SIG-M5 (cell line): ENCODE data around the gene PAM16.

ENCODE experiments used
- DNase-seq: peaks from one replicate; lab custom pipeline; 2025; lab: John Stamatoyannopoulos, UW

The PAM16 gene

DNA sequence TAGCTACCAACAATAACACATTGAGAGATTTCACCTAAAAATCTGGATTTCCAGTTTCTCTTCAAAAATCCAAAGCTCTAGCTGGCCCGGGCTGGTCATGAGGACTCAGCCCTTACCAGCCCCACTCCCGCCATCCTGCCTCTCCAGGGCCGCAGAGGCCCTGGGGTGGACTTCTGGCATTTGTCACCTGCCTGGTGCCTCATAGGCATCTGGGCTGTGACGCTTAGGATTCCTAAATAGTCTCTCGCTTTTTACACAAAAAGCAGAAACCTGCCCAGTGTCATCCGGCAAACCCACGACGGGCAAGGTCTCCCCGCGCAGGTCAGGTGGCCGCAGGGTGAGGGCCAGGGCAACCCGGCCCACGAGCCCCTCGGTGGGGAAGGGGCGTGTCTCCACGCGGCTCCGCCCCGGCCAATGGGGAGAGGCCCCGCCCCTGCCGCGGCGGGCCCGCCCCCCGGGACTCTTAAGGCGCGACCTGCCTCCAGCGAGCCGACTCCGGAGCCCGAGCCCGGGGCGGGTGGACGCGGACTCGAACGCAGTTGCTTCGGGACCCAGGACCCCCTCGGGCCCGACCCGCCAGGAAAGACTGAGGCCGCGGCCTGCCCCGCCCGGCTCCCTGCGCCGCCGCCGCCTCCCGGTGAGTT, 20.4 kb upstream of the PAM16 start, which contains the start of gene VASN:
VASN (plus strand) TSS at position 492 of the 644 bp plus-strand sequence. CDS start 9,030 bp downstream, outside the sequence.
- no peak for DNase-seq

DNA sequence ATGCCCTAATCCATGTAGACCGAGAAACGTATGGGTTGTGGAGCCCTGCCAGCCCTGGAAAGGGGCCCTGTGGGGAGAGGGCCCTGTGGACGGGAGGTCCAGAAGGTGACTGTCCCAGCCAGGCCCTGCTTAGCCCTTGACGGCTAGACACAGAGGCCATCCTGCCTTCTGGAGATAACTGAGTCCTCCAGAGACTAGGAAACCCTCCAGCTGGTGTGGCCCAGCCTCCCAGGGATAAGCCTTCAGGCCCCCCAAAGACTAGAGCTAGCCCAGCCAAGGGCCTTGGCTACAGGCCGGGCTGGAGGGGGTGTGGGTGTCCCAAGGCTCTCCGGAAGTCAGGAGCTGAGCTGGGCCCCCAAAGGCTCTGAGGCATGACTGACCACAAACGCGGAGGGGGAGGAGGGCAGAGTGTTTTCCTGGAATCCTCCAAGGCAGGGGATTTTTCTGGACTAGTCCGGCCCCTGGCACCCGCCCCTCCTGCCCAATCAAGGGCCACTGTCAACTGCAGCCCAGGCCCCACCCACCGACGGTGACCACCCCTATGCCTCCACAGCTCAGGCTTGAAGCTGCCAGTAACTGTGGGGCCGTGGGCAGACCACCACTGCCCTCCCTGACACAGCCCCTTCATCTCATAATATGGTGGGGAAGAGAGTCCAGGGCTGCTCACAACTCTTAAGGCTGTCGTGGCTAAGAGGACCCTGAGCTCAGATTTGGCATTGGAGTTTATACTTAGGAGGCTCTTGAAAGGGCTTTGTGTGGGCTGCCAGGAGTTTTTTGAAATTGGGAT, 19.6 kb upstream of the PAM16 start:
- DNase-seq: no peak

DNA sequence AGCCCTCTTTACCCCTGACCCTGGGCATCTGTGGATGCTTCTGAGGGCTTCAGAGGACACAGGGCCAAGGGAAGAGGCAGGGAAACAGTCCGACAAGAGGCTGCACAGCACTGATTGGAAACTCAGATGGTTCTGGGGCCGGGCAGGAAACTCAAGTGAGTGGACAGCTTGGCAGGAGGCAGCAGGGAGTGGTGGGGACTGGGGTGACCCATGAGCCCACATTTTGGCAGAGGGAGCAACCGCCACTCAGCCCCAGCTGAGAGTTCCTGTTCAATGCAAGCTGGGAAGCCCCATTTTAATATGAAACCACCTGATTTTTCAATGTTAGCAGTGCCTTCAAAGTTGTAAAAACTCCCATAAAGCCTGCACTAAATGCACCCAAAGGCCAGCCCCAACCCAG, 19.0 kb upstream of the PAM16 start:
- DNase-seq: no peak

DNA sequence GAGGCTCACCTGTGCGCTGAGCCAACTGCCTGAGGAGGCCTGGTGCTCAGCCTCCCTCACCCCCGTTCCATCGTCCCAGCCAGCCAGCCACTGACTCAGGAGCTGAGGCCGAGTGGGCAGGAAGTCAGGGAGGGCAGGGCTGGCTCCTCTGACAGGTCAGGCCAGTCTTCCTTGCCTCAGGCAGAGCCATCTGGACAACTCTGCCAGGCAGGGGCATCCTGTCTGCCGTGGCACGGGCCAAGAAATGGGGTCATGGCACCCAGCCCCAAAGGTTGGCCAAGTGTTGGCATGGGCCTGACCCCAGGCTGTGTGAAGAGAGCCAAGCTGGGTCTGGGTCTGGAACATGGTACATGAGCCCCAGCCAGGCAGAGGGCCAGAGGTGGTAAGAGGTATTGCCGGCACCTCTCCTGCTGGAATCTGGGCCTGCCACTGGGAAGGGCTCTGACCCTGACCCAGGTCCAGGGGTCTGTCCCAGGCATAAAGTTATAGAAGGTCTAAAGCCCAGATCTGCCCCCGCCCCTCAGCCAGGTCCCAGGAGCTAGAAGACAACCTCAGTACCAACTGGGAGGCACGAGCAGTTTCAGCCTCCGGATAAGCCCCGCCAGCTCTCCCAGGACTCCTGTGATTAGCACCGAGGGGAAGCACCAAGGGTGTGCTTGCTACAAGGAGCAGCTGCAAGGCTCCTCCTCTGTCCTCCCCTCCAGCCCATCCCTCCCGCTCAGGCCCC, 18.0 kb upstream of the PAM16 start:
- no peak for DNase-seq

DNA sequence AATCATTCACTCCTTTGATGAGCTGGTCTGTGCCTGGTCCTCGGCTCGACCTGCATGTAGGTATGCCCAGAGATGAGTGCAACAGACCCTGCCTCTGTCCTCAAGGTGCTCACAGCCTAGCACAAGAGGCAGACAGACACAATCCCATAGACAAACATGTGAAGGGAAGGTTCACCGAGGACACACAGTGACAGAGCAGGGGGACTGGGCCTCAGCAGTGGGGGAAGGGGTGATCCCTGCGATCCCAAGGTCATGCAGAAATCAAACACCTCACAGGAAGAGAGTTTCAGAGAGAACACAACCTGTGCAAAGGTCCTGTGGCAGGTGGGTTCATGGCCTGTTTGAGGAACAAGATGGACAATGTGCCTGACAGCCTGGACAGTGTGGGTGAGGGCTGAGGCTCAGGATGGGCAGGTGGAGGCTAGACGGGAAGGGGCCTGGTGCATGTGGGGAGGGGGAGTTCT, 16.3 kb upstream of the PAM16 start:
- DNase-seq: no peak

- DNase-seq: no peak
These were observed 14.9 kb upstream of the PAM16 start for GRCh38 chr16:4366016-4366415.

- DNase-seq: no peak
These were observed 14.5 kb upstream of the PAM16 start for GRCh38 chr16:4365615-4366014.

DNA sequence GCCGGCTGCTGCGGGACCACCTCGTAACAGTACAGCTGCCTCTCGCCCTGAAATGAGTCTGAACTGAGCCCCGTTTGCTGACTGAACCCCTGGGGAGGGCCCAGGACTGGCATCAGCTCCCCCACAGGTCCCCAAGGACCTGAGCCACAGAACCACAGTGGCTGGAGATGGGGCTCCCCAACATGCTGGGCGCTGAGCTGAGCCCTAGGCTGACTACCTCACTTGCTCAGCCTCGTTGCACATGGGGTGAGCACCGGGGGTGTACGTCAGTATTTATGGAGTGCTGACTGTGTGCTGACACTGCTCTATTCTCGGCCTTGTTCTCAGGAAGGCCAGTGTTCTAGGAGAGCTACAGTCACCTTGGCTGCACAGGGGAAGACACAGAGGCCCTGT, 13.9 kb upstream of the PAM16 start:
- DNase-seq: no peak

- DNase-seq: no peak
These were observed 13.3 kb upstream of the PAM16 start for GRCh38 chr16:4364196-4365013.

DNA sequence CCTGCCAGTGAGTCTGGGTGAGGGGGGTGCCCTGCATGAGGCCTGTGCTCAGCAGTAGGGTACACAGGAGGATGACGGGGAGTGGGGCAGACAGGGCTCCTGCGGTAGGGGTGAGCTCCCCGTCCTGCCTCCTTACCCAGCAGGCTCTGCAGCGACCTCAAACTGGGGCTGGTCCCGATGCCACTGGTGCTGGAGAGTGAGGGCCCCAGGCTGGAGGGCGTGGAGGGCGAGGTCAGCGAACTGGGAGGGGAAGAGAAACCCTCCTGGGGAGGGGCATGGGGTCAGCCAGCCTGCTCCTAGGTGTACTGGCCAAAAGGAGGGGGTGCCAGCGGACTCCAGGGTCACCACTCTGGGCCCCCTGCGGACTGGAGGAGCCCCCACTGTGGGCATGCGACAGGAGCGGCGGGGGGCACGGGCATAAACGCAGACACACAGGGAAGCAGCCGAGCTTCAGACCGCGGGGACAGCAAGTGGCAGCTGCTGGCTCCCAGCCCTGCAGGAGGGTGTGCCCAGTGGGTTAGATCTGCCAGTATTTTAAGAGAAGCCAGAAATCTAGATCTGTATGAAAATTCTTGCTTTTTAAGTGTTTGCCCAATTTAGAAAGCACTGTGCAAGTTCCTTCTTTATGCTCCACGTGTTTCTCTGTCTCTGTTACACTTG, 11.5 kb upstream of the PAM16 start:
- no peak for DNase-seq

DNA sequence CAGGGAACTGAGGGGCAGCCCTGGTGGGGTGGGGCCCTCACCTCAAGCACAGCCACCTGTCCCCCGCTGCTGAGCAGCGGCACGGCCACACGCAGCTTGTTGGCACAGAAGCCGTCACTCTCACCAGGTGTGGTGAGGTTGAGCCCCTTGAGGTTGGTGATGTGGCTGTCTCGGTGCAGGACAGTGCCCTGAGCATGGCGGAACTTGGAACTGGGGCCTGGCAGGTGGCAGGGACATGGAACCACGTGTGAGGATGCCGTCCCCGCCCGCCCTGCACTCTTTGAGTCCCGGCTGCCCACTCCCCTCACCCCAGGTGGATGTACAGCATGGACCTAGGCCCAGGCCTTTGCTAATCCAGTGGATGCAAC, 10.8 kb upstream of the PAM16 start:
- DNase-seq: no peak

- DNase-seq: no peak
These were observed 10.2 kb upstream of the PAM16 start for GRCh38 chr16:4361033-4361943.

DNA sequence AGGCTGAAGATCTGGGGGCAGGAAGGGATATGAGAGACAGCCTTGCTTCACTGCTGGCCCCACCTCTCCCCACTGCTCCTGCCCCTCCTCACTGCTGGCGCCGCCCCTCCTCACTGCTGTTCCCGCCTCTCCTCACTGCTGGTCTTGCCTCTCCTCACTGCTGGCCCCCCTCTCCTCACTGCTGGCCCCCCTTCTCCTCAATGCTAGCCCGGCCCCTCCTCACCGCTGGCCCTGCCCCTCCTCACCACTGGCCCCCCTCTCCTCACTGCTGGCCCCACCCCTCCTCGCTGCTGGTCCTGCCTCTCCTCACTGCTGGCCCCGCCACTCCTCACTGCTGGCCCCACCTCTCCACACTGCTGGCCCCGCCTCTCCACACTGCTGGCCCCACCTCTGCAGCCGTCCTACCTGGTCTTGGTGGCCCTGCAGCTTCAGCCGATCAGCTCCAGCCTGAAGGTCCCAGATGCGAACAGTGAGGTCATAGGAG, 9.5 kb upstream of the PAM16 start:
- no peak for DNase-seq

DNA sequence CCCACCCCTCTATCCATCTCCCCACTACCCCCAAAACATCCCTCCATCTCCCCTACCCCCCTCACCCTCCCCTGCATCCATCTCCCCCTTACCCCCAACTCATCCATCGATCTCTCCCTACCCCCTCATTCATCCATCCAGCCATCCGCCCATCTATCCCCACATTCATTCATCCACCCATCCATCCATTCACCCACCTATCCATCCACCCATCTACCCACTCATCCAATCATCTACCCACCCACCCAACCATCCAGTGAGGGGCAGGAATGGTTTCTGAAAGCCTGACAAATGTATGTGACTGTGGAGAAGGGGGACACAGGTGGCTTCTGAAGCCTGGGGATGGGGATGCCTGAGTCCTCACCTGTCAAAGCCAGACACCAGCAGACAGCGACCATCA, 8.8 kb upstream of the PAM16 start:
- no peak for DNase-seq

- DNase-seq: no peak
These were observed 7.9 kb upstream of the PAM16 start for GRCh38 chr16:4358831-4359561.

- DNase-seq: no peak
These were observed 7.1 kb upstream of the PAM16 start for GRCh38 chr16:4358236-4358635.

- DNase-seq: no peak
These were observed 5.7 kb upstream of the PAM16 start for GRCh38 chr16:4356820-4357219.

DNA sequence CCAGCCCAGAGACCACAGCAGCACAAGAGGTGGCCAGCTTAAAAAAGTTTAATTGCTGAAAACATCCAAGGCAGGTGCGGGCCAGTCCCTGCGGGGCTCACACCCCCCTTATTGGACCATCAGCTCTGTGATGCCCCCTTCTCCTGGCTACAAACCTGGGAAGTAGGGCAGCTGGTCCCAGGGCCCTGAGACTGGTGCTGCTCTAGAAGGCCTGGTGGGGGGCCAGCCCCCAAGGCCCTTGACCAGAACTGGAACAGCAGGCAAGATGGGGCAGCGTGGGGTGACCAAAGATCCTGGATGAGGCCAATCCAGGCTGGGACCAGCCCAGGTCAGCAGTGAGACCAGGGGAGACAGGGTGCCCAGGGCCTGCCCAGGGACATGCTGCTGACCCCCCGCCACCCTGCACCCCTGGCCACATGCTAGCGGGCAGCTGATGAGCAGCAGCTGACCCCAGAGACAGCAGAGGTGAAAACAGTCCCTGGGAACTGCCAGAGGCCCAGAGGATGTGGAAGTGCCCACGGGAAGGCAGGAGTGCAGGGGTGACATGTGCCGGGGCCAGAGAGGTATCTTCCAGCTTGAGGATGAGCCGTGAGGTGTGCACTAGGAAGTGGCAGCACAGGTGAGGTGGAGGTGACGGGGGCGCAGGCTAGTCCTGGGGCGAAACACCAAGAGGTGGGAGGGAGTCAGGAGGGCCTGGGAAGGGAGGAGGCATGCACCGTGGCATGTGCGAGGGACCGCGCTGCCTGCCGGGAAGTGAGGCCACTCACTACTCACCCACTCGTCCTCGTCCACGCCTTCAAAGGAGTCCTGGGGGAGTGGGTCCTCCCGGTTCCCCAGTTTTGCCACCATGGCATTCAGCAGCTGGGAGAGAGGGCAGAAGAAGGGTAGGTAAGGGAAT, 3.6 kb upstream of the PAM16 start:
- no peak for DNase-seq

GRCh38 chr16:4353675-4354074, 2.6 kb upstream of the PAM16 start:
- DNase-seq: no peak
